Astrocyte of the hippocampus (primary cell): Measurements from ENCODE around the gene SLC6A20.
"Not testable (repeated sequence)": the region's sequence is repeated elsewhere in the genome, so short reads cannot be mapped to it uniquely, and the experiment has no call there.

Experiments used
- DNase-seq: peaks from one replicate; pipeline ENCODE4 v3.0.0; 2011; ENCODE audit warnings: low read depth, low spot score

Gene SLC6A20

GRCh38 chr3:45760878-45761711 lies 35.2 kb downstream of the SLC6A20 start:
- peak; percentile 77 for DNase-seq

GRCh38 chr3:45759851-45760250 lies 36.5 kb downstream of the SLC6A20 start:
- DNase-seq = no peak

- no peak for DNase-seq
These were observed 37.5 kb downstream of the SLC6A20 start for GRCh38 chr3:45758871-45759270.

- not testable (repeated sequence) for DNase-seq
These were observed 39.2 kb downstream of the SLC6A20 start for GRCh38 chr3:45757141-45757540.

- DNase-seq = no peak
These were observed 40.3 kb downstream of the SLC6A20 start for GRCh38 chr3:45756055-45756454.

GRCh38 chr3:45754461-45754860 lies 41.9 kb downstream of the SLC6A20 start:
- DNase-seq = no peak

GRCh38 chr3:45753095-45753494 lies 43.2 kb downstream of the SLC6A20 start:
- no peak for DNase-seq

- no peak for DNase-seq
These were observed 44.6 kb downstream of the SLC6A20 start for GRCh38 chr3:45751537-45752242.

- no peak for DNase-seq
These were observed 46.5 kb downstream of the SLC6A20 start for GRCh38 chr3:45749880-45750279.

GRCh38 chr3:45749036-45749600 lies 47.2 kb downstream of the SLC6A20 start:
- DNase-seq = not testable (repeated sequence)

GRCh38 chr3:45748068-45748467 lies 48.3 kb downstream of the SLC6A20 start:
- no peak for DNase-seq

GRCh38 chr3:45746777-45747622 lies 49.3 kb downstream of the SLC6A20 start:
- no peak for DNase-seq

GRCh38 chr3:45746165-45746776 lies 50.1 kb downstream of the SLC6A20 start:
- no peak for DNase-seq

GRCh38 chr3:45742461-45743089 lies 53.8 kb downstream of the SLC6A20 start:
- DNase-seq = no peak

GRCh38 chr3:45741742-45742460 lies 54.4 kb downstream of the SLC6A20 start:
- no peak for DNase-seq

GRCh38 chr3:45741247-45741646 lies 55.1 kb downstream of the SLC6A20 start:
- no peak for DNase-seq

- DNase-seq = no peak
These were observed 56.3 kb downstream of the SLC6A20 start for GRCh38 chr3:45739991-45740390.

GRCh38 chr3:45737234-45737633 lies 59.1 kb downstream of the SLC6A20 start:
- no peak for DNase-seq

- DNase-seq = no peak
These were observed 59.6 kb downstream of the SLC6A20 start for GRCh38 chr3:45736707-45737106.
